IPS-NIHi7 (cell line): Measurements from ENCODE around the gene DAZAP1.
"Not testable (repeated sequence)": the region's sequence is repeated elsewhere in the genome, so short reads cannot be mapped to it uniquely, and the experiment has no call there.

Experiments
- DNase-seq: peaks from one replicate; pipeline ENCODE4 v3.0.0; 2012; ENCODE audit warnings: mixed read lengths; ENCODE audit errors: extremely low spot score

Gene DAZAP1

DNA sequence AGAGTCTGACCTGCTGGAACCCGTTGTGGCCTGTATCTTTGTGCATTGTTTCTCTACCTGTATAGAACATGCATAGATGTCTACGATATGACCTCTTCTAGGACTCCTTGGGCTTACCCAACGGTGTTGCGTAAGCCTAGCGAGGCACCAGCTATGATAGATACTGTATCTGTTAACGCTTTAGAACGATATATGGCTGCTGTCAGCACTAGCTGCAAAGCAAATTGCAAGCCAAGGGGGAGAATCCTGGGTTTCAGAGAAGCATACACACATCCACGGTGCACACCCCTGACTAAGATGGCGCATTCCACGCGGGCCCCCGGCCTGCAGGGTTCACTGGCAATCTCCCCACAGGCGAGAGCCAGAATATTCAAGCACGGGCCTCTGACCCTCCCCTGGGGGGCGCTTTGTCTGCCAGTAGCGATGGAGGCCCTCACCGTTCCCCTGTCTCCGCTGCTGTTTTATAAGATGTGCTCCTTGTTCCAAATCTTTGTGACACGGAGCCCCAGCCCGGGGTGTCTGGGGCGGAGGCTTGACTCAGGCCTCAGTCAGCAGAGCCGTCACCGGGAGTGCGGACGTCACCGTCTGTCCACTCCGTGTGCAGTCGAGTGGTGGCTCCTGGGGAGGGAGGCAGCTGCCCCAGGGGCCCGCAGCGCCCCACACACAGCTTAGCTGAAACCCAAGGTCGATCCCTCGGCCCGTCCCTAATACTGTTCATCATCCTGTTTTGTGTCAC lies 17.9 kb downstream of the DAZAP1 start:
- DNase-seq, result no peak

DNA sequence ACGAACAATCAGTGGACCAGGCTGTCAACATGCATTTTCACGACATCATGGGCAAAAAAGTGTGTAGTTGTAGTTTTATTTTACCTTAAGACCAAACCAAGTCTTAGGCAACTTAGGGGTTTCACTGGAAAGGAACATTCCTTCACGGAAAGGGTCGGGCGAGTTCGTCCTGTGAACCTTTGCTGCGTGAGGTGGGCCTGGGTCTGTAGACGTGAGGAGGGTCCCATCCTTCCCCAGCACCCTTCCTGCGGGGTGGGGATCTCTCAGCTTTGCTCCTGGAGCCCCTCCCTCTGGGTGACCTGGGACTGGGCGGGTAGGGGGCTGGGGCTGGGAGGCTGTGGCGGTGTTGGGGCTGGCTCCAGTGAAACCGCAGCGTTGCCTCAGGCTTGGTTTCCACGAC lies 18.5 kb downstream of the DAZAP1 start:
- no peak for DNase-seq

DNA sequence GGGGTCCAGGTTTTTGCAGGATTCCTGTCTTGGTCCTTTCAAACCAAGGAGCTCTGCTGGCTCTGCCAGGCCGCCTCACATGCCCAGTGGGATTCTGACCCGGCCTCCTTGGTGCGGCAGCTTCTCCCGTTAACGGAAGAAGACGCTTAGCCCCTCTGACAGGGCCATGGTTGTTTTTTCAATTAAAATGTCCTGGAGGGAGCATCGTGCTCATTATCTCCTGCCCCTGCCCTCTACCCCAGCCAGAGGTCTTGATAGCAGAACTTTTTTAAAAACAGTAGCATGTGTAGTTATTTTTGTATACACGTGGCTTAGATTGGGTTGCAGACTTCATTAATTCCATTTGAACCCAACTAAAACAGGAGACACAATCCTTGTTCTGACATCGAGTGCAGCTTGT lies 19.4 kb downstream of the DAZAP1 start:
- no peak for DNase-seq

DNA sequence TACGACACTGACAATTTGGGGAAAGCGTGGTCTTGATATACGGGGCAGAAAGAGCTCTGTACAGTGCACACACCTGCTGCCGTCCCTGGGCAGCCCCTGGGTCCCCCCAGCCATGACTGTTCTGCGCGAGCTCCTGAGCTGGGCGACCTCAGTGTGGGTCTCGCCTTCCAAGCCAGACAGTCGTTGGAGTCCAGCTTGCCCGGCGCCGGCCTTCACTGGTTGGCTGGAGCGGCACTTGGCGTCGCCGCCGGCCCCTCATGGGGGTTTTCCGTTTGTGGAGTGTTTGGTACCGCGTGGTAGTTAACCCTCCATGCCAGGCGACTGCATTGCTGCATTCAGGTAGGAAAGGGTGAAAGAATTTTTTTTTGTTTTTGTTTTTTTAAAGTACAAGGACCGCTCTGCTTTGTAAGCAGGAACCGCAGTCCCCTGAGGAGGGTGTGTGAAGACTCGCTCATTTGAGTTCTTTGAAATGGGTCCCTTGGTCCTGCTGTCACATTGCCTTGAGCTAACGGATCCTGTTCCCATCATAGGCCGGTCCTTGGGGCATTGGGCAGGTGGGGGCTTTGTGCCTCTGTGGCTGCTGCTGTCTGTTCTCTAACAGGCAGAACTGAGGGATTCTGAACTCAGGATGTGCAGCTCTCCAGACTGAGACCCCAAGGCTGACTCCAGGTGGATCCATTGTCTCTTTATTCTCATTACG lies 20.0 kb downstream of the DAZAP1 start:
- no peak for DNase-seq

DNA sequence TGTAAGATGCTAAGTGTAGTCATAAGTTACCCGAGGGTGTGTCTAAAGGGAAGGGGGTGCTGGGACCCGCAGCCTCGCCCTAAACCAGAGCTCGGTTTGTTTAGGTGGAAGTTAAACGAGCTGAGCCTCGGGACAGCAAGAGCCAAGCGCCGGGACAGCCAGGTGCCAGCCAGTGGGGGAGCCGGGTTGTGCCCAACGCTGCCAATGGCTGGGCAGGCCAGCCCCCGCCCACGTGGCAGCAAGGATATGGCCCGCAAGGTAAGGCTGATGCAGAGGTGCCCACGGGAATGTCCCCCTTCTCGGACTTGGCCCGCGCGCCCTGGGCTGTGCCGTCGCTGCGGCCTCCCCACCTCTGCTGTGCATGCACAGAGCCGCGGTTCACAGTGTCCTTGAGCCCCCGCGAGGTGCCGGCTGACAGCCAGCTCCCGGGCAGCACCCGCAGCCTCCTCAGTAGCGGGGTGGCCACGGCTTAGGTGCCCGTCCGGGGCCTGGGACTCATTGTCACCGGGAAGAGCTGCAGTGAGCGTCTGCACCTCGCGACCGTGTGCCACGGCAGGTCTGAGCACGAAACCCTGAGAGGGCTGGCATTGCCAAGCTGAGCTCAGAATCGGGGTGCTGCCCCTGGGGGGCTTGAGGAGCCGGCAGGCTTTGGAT lies 21.5 kb downstream of the DAZAP1 start:
- no peak for DNase-seq

DNA sequence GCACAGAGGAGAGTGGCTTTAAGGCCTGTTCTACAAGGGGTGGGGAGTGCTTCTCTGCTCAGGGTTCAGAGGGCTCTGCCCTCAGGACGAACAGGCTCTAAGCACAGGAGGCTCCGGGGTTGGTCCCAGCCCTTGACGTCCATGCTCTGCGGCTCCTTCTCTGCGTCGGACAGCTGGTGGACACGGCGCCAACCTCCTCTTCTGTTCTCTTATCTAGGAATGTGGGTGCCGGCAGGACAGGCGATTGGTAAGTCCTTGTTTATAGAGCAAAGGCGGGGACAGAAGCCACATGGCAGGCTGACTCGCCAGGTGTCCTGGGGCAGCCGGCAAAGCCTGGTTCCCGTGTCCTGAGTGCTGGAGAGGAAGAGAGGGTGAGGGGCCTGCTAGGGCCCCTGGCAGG lies 22.4 kb downstream of the DAZAP1 start:
- no peak for DNase-seq

DNA sequence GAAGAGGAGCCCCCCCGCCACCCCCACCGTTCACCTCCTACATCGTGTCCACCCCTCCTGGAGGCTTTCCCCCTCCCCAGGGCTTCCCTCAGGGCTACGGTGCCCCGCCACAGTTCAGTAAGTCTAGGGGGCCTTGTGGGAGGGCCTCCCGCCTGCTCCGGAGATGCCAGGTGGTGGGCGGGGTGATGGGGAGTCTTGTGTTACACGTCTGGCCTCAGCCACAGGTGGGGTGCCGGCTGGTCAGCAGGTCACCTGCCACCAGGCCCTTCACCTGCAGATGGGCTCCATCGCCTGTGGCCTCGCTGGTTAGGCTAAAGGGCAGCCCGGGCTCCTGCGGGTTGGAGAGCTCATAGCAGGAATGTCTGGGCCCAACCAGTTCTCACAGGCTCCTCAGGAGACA lies 22.9 kb downstream of the DAZAP1 start:
- no peak for DNase-seq

DNA sequence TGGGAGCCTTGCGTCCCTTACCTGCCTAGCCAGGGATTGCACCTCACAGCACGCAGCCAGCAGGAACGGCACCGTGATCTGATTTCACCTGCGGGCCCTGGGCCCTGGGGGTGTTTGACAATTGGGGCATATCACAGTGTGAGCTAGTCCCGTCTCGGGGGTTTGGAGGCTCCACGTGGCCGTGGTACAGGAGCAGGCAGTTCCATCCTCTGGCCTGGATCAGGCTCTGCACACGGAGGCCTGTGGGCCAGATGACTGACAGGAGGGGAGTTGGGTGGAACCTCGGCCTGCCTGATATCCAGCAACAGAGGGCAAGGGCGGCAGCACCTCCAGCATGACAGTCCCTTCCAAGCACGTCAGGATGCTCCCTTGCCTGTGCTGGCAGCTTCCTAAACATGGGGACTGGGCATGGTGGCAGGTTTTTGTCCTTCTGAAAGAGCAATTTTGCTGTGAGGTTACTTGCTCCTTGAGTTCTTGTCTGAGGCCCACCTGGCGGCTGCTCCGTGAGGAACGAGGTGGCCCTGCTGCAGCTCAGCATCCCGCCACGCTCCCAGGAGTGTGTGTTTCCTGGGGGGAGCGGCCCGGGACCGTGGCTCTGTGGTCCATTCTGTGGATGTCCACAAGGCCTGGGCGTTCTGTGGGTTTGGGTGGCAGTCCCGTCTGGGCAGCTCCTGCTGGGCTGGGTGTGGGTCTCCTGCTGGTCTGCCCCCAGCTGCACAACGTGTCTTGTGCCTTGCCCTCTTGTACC lies 24.5 kb downstream of the DAZAP1 start:
- no peak for DNase-seq

DNA sequence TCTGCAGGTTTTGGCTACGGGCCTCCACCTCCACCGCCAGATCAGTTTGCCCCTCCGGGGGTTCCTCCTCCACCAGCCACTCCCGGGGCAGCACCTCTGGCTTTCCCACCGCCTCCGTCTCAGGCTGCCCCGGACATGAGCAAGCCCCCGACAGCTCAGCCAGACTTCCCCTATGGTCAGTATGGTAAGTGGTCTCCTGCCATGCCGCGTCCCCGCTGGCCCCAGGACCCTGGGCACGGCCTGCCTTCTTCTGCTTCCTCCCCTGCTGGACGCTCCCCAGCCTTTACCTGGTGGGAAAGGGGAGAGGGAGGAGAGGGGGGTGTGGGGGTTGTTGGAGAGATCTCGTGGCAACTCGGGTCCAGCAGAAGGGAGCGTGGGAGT lies 25.1 kb downstream of the DAZAP1 start:
- DNase-seq, result no peak

DNA sequence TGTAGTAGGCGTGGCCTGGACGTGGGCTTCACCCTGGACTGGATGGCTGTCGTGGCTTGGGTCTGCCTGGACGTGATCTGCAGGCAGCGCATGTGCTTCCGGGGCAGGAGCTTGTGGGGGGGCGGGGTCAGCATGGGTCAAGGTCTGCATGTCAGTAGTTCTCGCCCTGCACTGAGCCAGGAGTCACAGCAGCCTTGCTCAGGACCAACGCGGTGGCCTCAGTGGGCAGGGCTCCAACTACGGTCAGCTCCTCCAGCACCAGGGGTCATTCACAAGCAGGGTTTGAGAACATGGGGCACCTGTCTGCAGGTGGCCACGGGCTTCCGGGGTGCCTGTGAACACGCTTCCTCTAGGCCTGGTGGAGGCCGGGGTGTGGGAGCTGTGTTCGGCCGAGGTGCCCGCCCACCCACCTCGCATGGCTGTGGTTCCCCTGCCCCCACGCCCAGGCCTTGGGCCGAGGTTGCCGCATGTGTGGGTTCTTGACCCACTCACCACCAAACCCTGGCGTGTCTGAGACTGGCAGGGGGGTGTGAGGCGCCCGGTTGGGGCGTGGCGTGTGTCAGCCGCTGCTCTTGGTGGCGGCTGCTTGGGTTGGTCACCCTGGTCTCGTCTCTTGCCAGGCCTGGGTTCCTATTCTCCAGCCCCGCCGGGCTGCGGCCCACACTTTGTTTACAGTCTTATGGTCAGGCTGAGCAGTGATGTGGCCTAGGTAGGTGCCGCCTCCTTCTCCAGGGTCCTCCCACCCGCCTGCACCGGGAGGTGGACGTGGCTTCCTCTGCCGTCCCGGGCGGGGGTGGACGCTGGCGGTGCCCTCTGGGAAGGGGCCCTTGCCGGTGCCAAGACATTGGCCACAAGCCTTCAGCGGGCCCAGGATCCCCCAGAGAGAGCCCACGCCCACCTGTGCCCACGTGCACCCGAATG lies 26.0 kb downstream of the DAZAP1 start:
- no peak for DNase-seq

DNA sequence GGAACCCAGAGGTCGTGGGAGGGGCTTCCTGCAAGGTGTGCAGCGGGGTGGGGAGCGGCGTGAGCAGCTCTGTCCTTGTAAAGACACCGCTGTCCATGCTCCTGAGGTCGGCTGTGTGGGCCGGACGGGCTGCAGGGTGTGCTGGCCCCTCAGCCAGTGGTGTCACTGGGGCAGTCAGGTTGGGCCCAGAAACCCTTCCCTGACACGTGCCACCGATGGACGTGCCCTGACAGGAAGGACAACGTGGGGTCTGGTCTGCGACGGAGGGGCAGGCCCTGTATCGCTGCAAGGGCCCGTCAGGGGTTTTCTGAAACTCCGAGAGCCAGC lies 26.6 kb downstream of the DAZAP1 start:
- DNase-seq, result no peak

DNA sequence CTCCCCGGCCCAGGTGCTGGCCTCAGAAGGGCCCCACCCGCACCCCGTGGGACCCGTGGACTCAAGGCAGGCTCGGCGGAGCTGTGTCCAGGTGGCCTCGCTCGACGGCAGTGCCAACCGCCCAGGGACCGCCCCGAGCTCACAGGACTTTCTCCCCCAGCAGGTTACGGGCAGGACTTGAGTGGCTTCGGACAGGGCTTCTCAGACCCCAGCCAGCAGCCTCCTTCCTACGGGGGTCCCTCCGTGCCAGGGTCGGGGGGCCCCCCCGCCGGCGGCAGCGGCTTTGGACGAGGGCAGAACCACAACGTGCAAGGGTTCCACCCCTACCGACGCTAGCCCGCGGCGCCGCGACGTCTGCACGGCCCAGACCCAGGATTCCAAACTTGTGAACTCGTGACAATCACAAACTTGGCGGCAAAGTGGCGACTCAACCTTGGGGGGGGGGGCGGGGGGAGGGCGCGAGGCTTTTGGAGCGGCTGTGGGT lies 27.2 kb downstream of the DAZAP1 start:
- DNase-seq, result no peak

DNA sequence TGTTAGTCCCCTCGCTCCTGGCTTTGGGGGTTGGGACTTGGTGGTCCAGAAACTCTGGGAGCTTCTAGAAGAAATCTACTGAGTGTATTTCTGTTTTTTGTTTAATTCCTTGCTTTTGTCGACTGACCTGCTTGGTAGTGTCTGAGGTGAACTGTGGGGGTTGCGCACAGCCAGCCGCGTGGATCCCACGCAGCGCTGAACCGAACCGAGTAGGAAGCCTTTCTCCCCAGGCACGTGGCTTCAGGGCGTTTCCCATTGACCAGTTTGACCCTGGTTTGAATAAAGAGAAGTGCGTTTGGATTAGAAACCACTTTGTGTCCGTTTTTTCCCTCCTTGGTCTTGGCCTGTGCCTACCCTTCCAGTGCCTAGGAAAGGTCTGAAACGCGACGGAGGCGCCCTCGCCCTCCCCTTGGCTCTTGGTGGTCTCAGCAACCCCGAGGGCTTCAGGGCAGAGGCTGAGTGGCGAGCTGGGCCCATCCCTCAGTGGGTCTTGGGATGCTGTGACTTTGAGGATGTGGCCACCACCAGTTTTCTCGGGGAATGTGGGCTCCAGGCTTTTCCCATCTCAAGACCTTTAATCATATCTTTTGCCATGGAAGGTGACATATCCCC lies 28.1 kb downstream of the DAZAP1 start:
- DNase-seq, result no peak

DNA sequence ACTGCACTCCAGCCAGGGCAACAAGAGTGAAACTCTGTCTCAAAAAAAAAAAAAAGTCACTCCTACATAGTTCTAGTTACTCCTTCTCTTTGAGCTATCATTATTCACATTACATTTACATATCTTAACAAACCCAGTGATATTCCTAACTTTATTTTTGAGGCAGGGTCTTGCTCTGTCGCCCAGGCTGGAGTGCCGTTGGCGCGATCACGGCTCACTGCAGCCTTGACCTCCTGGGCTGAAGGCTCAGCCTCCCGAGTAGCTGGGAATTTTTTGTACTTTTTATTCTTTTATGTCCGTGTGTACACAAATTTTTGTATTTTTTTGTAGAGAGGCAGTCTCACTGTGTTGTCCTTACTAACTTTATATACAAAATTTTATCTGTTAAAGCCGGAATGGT lies 30.2 kb downstream of the DAZAP1 start:
- DNase-seq, result no peak

DNA sequence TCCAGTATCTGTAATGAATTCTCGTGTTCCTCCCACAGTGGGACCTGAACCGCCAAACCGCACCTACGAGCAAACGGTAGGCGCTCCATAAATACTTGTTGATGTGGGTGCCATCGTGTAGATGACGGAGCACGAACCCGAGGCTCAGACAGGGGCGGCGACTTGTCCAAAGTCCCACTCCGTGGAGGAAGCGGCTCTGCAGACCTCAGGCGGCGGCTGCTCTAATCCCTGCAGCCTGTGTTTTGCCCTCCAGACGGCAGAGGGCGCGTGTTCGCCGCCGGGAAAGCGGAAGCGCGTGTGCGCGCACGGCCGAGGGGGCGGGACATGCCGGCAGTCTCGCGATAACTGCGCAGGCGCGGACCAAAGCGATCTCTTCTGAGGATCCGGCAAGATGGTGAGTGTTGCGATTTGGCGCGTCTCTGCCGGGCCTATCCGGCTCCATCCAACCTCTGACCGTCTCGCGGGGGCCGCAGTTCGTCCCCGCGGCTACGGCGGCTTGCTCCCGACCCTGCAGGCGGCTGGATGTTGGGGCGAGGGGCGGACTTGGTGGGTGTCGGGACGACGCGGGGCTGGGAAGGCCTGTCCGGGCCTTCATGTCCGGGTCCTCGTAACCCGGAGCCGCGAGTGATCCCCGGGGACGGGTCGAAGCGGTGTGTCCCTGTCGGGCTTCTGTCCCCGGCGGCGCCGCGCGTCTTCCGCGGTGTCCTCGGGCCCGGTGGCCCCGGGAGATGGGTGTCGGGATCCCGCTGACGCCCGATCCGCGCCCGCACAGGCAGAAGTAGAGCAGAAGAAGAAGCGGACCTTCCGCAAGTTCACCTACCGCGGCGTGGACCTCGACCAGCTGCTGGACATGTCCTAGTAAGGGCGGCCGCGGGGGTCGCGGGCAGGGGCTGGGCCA lies 30.9 kb downstream of the DAZAP1 start, which contains the start of gene RPS15:
TSS of gene RPS15 (plus strand) at position 362 of the 898 bp plus-strand sequence. CDS start at position 392, 30 bp downstream.
- peak; percentile 94 for DNase-seq

DNA sequence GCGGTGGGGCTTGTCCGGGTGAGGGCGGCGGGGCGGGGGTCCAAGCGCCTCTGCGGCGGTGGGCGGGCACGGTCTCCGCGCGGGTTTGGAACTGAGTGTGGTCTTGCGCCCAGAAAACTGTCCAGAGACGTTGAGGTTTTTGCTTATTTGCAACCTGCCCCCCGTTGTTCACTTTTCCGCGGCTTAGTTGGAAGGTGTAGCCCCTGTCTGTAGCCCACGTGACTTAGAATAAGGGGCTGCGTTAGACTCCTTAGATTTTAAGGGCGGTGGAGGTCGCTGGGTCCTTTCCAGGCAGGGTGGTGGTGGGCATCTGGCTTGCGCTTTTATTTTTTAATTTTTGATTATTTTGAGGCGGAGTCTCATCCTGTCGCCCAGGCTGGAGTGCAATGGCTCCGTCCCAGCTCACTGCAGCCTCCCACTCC lies 31.6 kb downstream of the DAZAP1 start:
- no peak for DNase-seq

DNA sequence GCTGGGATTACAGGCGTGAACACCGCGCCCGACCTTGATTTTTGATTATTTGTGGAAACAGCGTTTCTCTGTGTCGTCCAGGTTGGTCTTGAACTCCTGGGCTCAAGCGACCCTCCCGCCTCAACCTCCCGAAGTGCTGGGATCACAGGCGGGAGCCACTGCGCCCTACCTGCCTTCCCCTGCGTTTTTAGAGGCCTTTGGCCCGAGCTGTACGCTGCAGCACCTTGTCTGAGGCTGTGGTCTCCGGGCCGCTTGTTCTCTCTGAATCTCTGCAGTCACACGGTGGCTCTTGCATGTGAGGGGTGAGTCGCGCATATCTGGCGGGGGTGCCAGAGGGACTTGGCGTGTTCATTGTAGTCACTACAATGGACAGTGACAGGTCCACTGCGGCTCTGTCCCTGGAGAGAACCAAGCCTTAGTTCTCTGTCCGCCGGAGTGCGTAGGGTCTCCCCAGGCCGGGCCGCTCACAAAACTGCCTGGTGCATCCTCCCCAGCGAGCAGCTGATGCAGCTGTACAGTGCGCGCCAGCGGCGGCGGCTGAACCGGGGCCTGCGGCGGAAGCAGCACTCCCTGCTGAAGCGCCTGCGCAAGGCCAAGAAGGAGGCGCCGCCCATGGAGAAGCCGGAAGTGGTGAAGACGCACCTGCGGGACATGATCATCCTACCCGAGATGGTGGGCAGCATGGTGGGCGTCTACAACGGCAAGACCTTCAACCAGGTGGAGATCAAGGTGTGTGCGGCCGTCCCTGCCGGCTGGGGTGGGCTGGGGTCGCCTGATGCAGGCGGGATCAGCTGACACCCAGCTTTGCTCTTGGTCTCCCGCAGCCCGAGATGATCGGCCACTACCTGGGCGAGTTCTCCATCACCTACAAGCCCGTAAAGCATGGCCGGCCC lies 32.4 kb downstream of the DAZAP1 start:
- not testable (repeated sequence) for DNase-seq

DNA sequence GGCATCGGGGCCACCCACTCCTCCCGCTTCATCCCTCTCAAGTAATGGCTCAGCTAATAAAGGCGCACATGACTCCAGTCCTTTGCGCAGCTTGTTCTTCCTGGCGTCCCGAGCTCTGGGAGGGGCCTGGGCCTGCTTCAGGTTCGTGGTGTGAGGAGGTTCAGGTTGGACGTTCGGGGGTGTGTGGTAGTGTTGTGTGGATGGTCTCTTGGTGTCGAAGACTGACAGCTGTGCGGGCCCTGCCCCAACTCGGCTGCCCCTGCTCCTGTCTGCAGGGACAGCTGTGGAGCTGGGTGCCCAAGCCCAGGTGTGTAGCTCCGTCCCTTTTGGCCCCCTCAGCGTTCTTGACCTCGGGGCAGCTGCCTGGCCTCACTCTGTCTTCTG lies 33.0 kb downstream of the DAZAP1 start:
- no peak for DNase-seq

DNA sequence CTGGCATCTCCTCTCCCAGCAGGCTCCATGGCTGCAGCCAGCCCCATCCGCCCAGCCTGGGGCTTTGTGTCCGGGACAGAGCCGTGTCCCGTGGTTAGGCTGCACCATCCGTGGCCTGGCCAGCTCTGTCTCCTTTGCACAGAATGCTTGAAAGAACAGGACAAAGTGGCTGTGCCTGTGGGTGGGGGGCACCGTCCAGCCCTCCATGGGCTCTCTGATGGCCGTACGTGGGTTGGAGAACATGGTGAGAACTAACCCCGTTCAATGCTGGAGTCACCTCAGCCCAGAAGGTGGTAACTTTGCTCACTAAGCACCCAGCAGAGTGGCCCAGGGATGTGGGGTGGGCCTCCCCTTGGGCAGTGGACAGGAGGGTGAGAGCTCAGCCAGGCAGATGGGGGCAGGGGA lies 33.6 kb downstream of the DAZAP1 start:
- no peak for DNase-seq
